ENCODE measurements around the gene JADE2.
A peak's percentile ranks its signal among the peaks of the same experiment; 100 is the strongest.

Gene JADE2

DNA sequence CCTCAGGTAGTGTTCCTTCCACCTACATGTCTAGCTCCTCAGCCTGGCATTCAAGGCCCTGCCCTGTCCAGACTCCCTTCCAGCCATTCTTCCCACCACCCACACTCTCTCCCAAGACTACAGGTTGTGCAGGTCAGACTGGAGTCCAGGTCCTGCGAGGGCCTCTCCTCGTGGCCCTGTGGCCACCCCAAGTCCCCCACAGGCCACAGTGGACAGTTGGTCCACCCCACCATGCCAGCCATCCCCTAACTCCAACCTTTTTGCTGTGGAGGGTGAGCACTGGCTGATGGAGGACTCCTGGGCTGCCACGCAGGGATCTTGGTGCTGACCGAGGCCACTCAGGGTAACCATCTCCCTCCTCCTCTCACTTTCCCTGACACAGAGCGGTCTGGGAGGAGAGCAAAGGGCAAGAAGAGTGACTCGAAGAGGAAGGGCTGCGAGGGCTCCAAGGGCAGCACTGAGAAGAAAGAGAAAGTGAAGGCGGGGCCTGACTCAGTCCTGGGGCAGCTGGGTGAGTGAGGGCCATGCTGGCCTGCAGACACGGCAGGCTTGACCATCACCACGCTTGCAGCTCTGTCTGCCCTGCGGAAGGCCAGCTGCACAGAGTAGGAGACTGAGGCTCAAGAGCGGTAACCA, 51.0 kb downstream of the JADE2 start:
- TF ChIP-seq FOXK2 (IDR thresholded peaks at IDR 0.05) (no peak), CTBP1 (IDR thresholded peaks at IDR 0.05; ENCODE audit: borderline replicate concordance) (no peak), FOXM1 (IDR thresholded peaks at IDR 0.05; ENCODE audit: borderline replicate concordance) (no peak)
- POLR2A ChIA-PET = interaction anchor here (1.0 kb wide), 1 partner anchor 205 kb away, joined by 3 read pairs; the partner anchor contains the start of gene UBE2B

DNA sequence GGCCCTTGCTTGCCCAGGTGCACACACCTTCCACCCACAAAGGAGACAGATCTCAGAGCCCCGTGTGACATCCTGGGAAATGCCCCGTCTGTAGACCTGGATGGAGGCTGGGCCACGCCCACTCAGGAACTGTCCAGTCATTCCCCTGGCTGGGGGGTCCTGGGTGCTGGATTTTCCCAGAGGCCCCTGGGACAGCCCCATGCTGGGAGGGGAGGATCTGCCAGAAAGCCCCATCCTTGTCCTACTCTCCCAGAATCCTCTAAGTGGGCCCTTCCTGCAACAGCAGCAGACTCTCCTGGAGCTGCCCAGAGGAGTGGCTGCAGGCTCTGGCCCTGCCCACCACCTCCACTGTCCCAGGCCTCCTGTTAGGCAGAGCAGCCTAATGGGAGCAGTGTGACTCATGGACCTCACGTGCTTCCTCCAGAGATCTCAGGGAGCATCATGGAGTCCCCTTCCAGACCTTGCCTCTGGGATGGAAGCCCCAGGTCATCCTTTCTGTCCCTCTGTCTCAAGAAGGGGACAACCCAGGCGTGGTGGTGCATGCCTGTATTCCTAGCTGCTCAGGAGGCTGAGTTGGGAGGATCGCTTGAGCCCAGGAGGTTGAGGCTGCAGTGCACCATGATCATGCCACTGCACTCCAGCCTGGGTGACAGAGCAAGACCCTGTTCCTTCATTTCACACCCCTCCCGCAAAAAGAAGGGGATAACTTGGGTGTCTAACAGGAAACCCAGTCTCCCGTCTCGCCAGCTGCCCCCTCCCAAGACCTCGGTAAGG, 51.7 kb downstream of the JADE2 start:
- DNase-seq (ENCODE audit: extremely low spot score) = no peak
- ChIA-PET CTCF (interaction anchor here (0.6 to 1.8 kb wide), 3 partner anchors 10 to 273 kb away, joined by 3 to 13 read pairs (median 6); no protein-coding TSS in a partner anchor), POLR2A (interaction anchor here (0.6 to 1.4 kb wide), 2 partner anchors 111 to 166 kb away, joined by 3 to 6 read pairs; partner anchors contain the start of gene CDKN2AIPNL)
- TF ChIP-seq CTBP1 (IDR thresholded peaks at IDR 0.05; ENCODE audit: borderline replicate concordance) (no peak), SUZ12 (IDR thresholded peaks at IDR 0.05) (no peak), L3MBTL2 (conservative IDR thresholded peaks at IDR 0.05) (no peak), BHLHE40 (IDR thresholded peaks at IDR 0.05; ENCODE audit: borderline replicate concordance) (no peak), FOXK2 (IDR thresholded peaks at IDR 0.05) (no peak), HDGF (IDR thresholded peaks at IDR 0.05; ENCODE audit: borderline replicate concordance) (no peak), ARNT (IDR thresholded peaks at IDR 0.05) (no peak), ELF4 (IDR thresholded peaks at IDR 0.05) (no peak), TARDBP (IDR thresholded peaks at IDR 0.05) (no peak), ZNF384 (IDR thresholded peaks at IDR 0.05) (no peak), LEF1 (IDR thresholded peaks at IDR 0.05; ENCODE audit: borderline replicate concordance) (no peak), FOXM1 (IDR thresholded peaks at IDR 0.05; ENCODE audit: borderline replicate concordance) (no peak), SP1 (IDR thresholded peaks at IDR 0.05) (no peak)

More for the DNA sequence above, 51.0 kb downstream of the JADE2 start:
- no peak for DNase-seq (ENCODE audit: extremely low spot score)
- CTCF ChIA-PET = no interaction called here

DNA sequence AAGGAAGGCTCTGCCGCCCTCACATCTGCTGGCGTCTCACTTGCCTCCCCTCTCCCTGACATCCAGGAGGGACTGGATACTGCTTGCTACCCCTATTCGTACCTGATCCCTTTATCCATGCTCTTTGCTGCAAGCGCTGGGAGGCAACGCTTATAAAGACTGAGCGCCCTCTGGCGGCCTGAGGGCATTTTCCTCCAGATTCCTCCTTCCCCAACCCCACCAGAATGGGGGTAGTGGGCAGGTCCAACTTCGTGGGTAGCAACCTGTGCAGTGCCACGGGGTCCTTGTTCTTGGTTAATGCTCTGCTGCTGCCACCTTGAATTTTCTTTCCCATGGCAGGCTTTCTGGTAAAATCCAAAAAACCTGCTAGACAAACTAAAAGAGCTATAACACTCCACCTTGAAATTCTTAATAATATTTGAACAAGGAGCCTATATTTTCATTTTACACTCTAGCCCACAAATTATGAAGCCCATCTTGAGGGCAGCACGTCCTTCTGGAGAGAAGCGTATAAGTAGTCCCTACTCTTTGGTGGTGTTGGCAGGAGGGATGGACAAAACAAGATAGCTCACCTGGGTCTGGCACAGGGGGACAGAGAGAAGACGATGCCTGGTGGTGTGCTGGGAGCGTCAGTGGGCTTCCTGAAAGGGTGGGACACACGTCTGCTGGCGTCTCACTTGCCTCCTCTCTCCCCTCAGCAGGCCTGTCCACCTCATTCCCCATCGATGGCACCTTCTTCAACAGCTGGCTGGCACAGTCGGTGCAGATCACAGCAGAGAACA, 52.5 kb downstream of the JADE2 start:
- peak; percentile 83 for DNase-seq (ENCODE audit: extremely low spot score)
- no peak for TF ChIP-seq TARDBP (IDR thresholded peaks at IDR 0.05)
- TF ChIP-seq SUZ12 (IDR thresholded peaks at IDR 0.05) = no peak
- no peak for TF ChIP-seq ARNT (IDR thresholded peaks at IDR 0.05)
- TF ChIP-seq ELF4 (IDR thresholded peaks at IDR 0.05) = no peak
- TF ChIP-seq, protein P1, sequence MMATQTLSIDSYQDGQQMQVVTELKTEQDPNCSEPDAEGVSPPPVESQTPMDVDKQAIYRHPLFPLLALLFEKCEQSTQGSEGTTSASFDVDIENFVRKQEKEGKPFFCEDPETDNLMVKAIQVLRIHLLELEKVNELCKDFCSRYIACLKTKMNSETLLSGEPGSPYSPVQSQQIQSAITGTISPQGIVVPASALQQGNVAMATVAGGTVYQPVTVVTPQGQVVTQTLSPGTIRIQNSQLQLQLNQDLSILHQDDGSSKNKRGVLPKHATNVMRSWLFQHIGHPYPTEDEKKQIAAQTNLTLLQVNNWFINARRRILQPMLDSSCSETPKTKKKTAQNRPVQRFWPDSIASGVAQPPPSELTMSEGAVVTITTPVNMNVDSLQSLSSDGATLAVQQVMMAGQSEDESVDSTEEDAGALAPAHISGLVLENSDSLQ (IDR thresholded peaks at IDR 0.05) = no peak
- TF ChIP-seq SP1 (IDR thresholded peaks at IDR 0.05) = no peak
- TF ChIP-seq BHLHE40 (IDR thresholded peaks at IDR 0.05; ENCODE audit: borderline replicate concordance) = no peak
- no peak for TF ChIP-seq FOXK2 (IDR thresholded peaks at IDR 0.05)
- no peak for TF ChIP-seq FOXA1 (IDR thresholded peaks at IDR 0.05)
- TF ChIP-seq FOXM1 (IDR thresholded peaks at IDR 0.05; ENCODE audit: borderline replicate concordance) = no peak
- no peak for TF ChIP-seq CTBP1 (IDR thresholded peaks at IDR 0.05; ENCODE audit: borderline replicate concordance)
- no peak for TF ChIP-seq HDGF (IDR thresholded peaks at IDR 0.05; ENCODE audit: borderline replicate concordance)
- no peak for TF ChIP-seq NFRKB (IDR thresholded peaks at IDR 0.05)
- ChIA-PET POLR2A (interaction anchor here (0.6 to 1.4 kb wide), 3 partner anchors 112 to 166 kb away, joined by 3 to 6 read pairs (median 3); partner anchors contain the start of gene CDKN2AIPNL), CTCF (interaction anchor here (0.6 to 1.8 kb wide), 5 partner anchors 9 to 276 kb away, joined by 3 to 13 read pairs (median 4); partner anchors contain the start of gene CDKN2AIPNL)

DNA sequence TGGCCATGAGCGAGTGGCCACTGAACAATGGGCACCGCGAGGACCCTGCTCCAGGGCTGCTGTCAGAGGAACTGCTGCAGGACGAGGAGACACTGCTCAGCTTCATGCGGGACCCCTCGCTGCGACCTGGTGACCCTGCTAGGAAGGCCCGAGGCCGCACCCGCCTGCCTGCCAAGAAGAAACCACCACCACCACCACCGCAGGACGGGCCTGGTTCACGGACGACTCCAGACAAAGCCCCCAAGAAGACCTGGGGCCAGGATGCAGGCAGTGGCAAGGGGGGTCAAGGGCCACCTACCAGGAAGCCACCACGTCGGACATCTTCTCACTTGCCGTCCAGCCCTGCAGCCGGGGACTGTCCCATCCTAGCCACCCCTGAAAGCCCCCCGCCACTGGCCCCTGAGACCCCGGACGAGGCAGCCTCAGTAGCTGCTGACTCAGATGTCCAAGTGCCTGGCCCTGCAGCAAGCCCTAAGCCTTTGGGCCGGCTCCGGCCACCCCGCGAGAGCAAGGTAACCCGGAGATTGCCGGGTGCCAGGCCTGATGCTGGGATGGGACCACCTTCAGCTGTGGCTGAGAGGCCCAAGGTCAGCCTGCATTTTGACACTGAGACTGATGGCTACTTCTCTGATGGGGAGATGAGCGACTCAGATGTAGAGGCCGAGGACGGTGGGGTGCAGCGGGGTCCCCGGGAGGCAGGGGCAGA, 53.3 kb downstream of the JADE2 start:
- ChIA-PET CTCF (interaction anchor here (0.9 to 1.8 kb wide), 4 partner anchors 8 to 276 kb away, joined by 3 to 13 read pairs (median 5); partner anchors contain the start of gene CDKN2AIPNL), POLR2A (interaction anchor here (0.7 to 1.4 kb wide), 2 partner anchors 159 to 167 kb away, joined by 3 to 6 read pairs; partner anchors contain the start of gene CDKN2AIPNL)
- DNase-seq (ENCODE audit: extremely low spot score) = no peak
- no peak for TF ChIP-seq CTBP1 (IDR thresholded peaks at IDR 0.05; ENCODE audit: borderline replicate concordance)
- no peak for TF ChIP-seq ZNF384 (IDR thresholded peaks at IDR 0.05)
- no peak for TF ChIP-seq ELF4 (IDR thresholded peaks at IDR 0.05)
- no peak for TF ChIP-seq ARNT (IDR thresholded peaks at IDR 0.05)
- no peak for TF ChIP-seq SP1 (IDR thresholded peaks at IDR 0.05)
- TF ChIP-seq HDGF (IDR thresholded peaks at IDR 0.05; ENCODE audit: borderline replicate concordance) = no peak
- TF ChIP-seq LEF1 (IDR thresholded peaks at IDR 0.05; ENCODE audit: borderline replicate concordance) = no peak
- no peak for TF ChIP-seq FOXA1 (IDR thresholded peaks at IDR 0.05)
- TF ChIP-seq SUZ12 (IDR thresholded peaks at IDR 0.05) = no peak
- TF ChIP-seq, protein P1 (IDR thresholded peaks at IDR 0.05) = no peak
- no peak for TF ChIP-seq NFRKB (IDR thresholded peaks at IDR 0.05)
- TF ChIP-seq BHLHE40 (IDR thresholded peaks at IDR 0.05; ENCODE audit: borderline replicate concordance) = no peak
- TF ChIP-seq FOXM1 (IDR thresholded peaks at IDR 0.05; ENCODE audit: borderline replicate concordance) = no peak
- no peak for TF ChIP-seq TARDBP (IDR thresholded peaks at IDR 0.05)
- no peak for TF ChIP-seq L3MBTL2 (conservative IDR thresholded peaks at IDR 0.05)
- TF ChIP-seq FOXK2 (IDR thresholded peaks at IDR 0.05) = no peak

DNA sequence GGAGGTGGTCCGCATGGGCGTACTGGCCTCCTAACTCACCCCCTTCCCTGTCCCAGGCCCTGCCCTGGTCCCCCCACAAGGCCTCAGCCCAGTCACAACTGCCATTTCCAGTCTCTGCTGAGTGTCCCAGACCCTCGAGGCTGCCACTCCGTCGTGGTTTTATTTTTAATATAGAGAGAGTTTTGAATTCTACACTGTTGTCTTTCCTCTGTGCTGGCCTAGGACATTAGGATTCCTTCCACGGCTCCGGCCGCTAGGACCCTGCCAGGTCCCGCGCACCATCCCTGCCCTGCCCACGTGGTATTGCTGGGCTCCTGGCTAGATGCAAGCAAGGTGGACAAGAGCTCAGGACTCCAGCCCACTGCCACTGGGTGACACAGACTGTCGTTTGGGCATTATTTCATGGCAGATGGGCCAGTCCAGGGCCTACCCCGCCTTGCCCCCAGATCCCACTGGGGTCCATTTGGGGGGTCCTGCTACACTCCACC, 53.9 kb downstream of the JADE2 start:
- DNase-seq (ENCODE audit: extremely low spot score) = no peak
- ChIA-PET POLR2A (interaction anchor here (1.2 kb wide), 1 partner anchor 114 kb away, joined by 3 read pairs; no protein-coding TSS in a partner anchor), CTCF (interaction anchor here (1.8 kb wide), 1 partner anchor 275 kb away, joined by 6 read pairs; no protein-coding TSS in a partner anchor)
- TF ChIP-seq FOXA1 (IDR thresholded peaks at IDR 0.05) = no peak
- no peak for TF ChIP-seq CTBP1 (IDR thresholded peaks at IDR 0.05; ENCODE audit: borderline replicate concordance)
- no peak for TF ChIP-seq FOXK2 (IDR thresholded peaks at IDR 0.05)
- TF ChIP-seq FOXM1 (IDR thresholded peaks at IDR 0.05; ENCODE audit: borderline replicate concordance) = no peak
- no peak for TF ChIP-seq ELF4 (IDR thresholded peaks at IDR 0.05)
- TF ChIP-seq ARNT (IDR thresholded peaks at IDR 0.05) = no peak
- no peak for TF ChIP-seq BHLHE40 (IDR thresholded peaks at IDR 0.05; ENCODE audit: borderline replicate concordance)
- TF ChIP-seq L3MBTL2 (conservative IDR thresholded peaks at IDR 0.05) = no peak
- no peak for TF ChIP-seq NFRKB (IDR thresholded peaks at IDR 0.05)
- no peak for TF ChIP-seq SUZ12 (IDR thresholded peaks at IDR 0.05)
- no peak for TF ChIP-seq ZNF384 (IDR thresholded peaks at IDR 0.05)
- no peak for TF ChIP-seq SP1 (IDR thresholded peaks at IDR 0.05)

Measured in HEK293T (cell line).